ENCODE results near the gene IP6K2.

DNA sequence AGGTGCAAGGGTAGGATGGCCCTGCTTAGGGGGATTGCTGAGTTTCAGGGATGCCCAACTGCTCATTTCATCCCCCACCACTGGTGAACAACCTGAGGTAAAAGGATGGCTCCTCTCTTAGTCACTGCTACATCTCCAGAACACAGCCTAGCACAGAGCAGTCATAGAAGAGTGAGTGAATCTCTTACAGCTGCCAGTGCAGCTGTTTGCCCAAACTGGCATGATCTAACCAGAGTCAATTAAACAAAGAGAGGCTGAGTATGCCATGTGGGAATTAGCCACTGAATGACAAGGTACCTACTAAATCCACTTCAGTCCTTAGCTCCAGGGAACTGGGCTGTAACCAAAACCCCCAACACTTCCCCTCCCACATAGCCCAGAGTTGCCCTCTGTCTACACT is 24.5 kb downstream of the IP6K2 start:
- TF ChIP-seq POLR2A (IDR thresholded peaks at IDR 0.05; ENCODE audit: low read length) (no peak), GATA1 (IDR thresholded peaks at IDR 0.05; ENCODE audit: low read depth, low read length) (no peak)

All from erythroblast (primary cell).